HepG2 (cell line): ENCODE data around the gene STARD5. TPM values are rescaled to one million over a fixed set of nuclear protein-coding genes. Genes with fewer than 3 reads are reported as not detected.

ENCODE experiments used
- ATAC-seq: fragments of 200-7000 bp; cut with Tn5 transposase; 3 replicates; pipeline ENCODE4 v1.9.1; 2020; ENCODE audit warnings: mild to moderate bottlenecking, moderate library complexity
- BruUV-seq: library from RNA; stranded (reverse); fragments of 400-500 nt; replicated peaks from 2 replicates; lab custom pipeline; 2021; lab: Mats Ljungman, UMichigan
- CTCF ChIA-PET: fragments of 300-600 bp; formaldehyde crosslinking; extraction: SDS; loops from one replicate; lab custom pipeline; 2021; ENCODE audit warnings: low total read pairs, inconsistent platforms, low intra/inter-chr PET ratio; lab: Yijun Ruan, JAX
- POLR2A ChIA-PET: fragments of 350-600 bp; sonication (Branson Sonifier 250); formaldehyde crosslinking; loops from one replicate; lab custom pipeline; 2020; ENCODE audit warnings: antibody characterized with exemption, inconsistent platforms; lab: Yijun Ruan, JAX
- DNase-seq: peaks from one replicate; pipeline ENCODE4 v3.0.0-alpha.2; 2015; ENCODE audit warnings: low spot score
- FAIRE-seq: peaks from 3 replicates; lab custom pipeline; 2011; peaks lifted over from hg19 to GRCh38; lab: Jason Lieb, UNC
- H2AFZ ChIP-seq: one replicate; pipeline ENCODE4 v1.6.1; 2011; ENCODE audit warnings: low read length, inconsistent platforms
- H3K27ac ChIP-seq: fragments of 300-600 bp; 3 replicates; pipeline ENCODE4 v1.8.0; 2011; ENCODE audit warnings: mixed run types, mild to moderate bottlenecking, mixed read lengths, low read length, inconsistent platforms; ENCODE audit not compliant: insufficient read depth; ENCODE audit errors: extremely low read length
- H3K27me3 ChIP-seq, 2 experiments: fragments of 200-600 bp in 1 of 2; 2 replicates in 1 of 2; 3 replicates in 1 of 2; pipeline versions ENCODE4 v1.6.0 to v1.8.0; 2011; ENCODE audit warnings: low read length in 2 of 2, mild to moderate bottlenecking in 2 of 2, moderate library complexity in 2 of 2, inconsistent platforms in 1 of 2; ENCODE audit not compliant: insufficient read depth in 2 of 2, control insufficient read depth in 1 of 2
- H3K36me3 ChIP-seq, 2 experiments: fragments of 200-600 bp in 1 of 2; replicated peaks in 1 of 2; 2 replicates in 1 of 2; 3 replicates in 1 of 2; pipeline versions ENCODE4 v1.5.1 to v1.8.0; 2011; ENCODE audit warnings: low read length in 2 of 2, inconsistent platforms in 1 of 2; ENCODE audit not compliant: insufficient read depth in 2 of 2, control insufficient read depth in 1 of 2
- H3K4me1 ChIP-seq: 2 replicates; pipeline ENCODE4 v1.5.1; 2012; ENCODE audit warnings: low read length, inconsistent platforms; ENCODE audit not compliant: insufficient read depth
- H3K4me2 ChIP-seq: 2 replicates; pipeline ENCODE4 v1.6.0; 2011; ENCODE audit warnings: low read depth, low read length, inconsistent platforms
- H3K4me3 ChIP-seq, 3 experiments: fragments of 200-600 bp in 1 of 3; sonication (generic), shearing (Covaris generic) in 1 of 3; replicated peaks in 1 of 3; 2 replicates each; pipeline ENCODE4 v1.5.1; 2011 to 2016; ENCODE audit warnings: low read length in 3 of 3, inconsistent platforms in 2 of 3, low read depth in 2 of 3, mild to moderate bottlenecking in 2 of 3, control low read depth in 1 of 3, mixed read lengths in 1 of 3; ENCODE audit not compliant: insufficient read depth in 1 of 3
- H3K79me2 ChIP-seq: one replicate; pipeline ENCODE4 v1.6.1; 2011; ENCODE audit warnings: low read length, inconsistent platforms; ENCODE audit not compliant: insufficient read depth
- H3K9ac ChIP-seq: 2 replicates; pipeline ENCODE4 v1.6.0; 2011; ENCODE audit warnings: mild to moderate bottlenecking, low read depth, low read length, inconsistent platforms; ENCODE audit not compliant: insufficient read depth
- H3K9me3 ChIP-seq: 2 replicates; pipeline ENCODE4 v1.5.1; 2012; ENCODE audit warnings: mild to moderate bottlenecking, low read length
- H4K20me1 ChIP-seq: 2 replicates; pipeline ENCODE4 v1.6.0; 2011; ENCODE audit warnings: inconsistent platforms, mild to moderate bottlenecking, low read length, moderate library complexity; ENCODE audit not compliant: insufficient read depth
- FOXK2 ChIP-seq: fragments of 450-650 bp; IDR thresholded peaks from 2 replicates; pipeline ENCODE4 v1.6.1; 2016
- SETDB1 ChIP-seq: sonication (generic); formaldehyde crosslinking; IDR thresholded peaks from 2 replicates; pipeline ENCODE4 v1.5.1; 2020; ENCODE audit warnings: missing genetic modification reagents, mild to moderate bottlenecking, borderline replicate concordance
- SYNCRIP ChIP-seq: fragments of 200-400 bp; formaldehyde crosslinking; IDR thresholded peaks from 2 replicates; pipeline ENCODE4 v1.6.1; 2018; ENCODE audit warnings: mild to moderate bottlenecking, low read depth, low read length; ENCODE audit not compliant: insufficient read depth
- ZBTB26 ChIP-seq: IDR thresholded peaks from 2 replicates; pipeline ENCODE4 v1.6.1; 2016; ENCODE audit warnings: missing compliant biosample characterization, missing genetic modification reagents, borderline replicate concordance
- ZNF44 ChIP-seq: sonication (generic); formaldehyde crosslinking; IDR thresholded peaks from 2 replicates; pipeline ENCODE4 v1.5.1; 2020; ENCODE audit warnings: mild to moderate bottlenecking, missing genetic modification reagents
- ZSCAN25 ChIP-seq: sonication (generic); formaldehyde crosslinking; IDR thresholded peaks from 2 replicates; pipeline ENCODE4 v1.8.0; 2022; ENCODE audit warnings: mild to moderate bottlenecking, missing genetic modification reagents
- WGBS: methylation state at CpG from one replicate; pipeline ENCODE4 v1.1.6; 2017; ENCODE audit warnings: low lambda C conversion rate; 5-methylcytosine and 5-hydroxymethylcytosine counted together
- in situ Hi-C: cut with HindIII; loops from 2 replicates; pipeline ENCODE4 v1.10.0; 2017; ENCODE audit warnings: low pct_unique_long_range_greater_than_20kb; ENCODE audit not compliant: extremely low pct_ligation_motif_present
- intact Hi-C: fragments of 100-400 bp; cut with micrococcal nuclease; formaldehyde crosslinking; loops from one replicate; pipeline ENCODE4 v1.10.0; 2022; ENCODE audit not compliant: unreplicated experiment
- polyA plus RNA-seq, 8 experiments: library from polyadenylated mRNA; depleted of rRNA in 3 of 8; stranded (reverse) in 7 of 8; unstranded in 1 of 8; fragments of >200 nt; fragmentation: Illumina TruSeq in 4 of 8; extraction: Trizol in 4 of 8; gene quantifications; 2 replicates each; pipeline versions ENCODE4 v1.2.1 to v1.2.3, GENCODE V29; 2011 to 2016; ENCODE audit warnings: low read depth in 4 of 8, missing spikeins in 1 of 8, mixed read lengths in 1 of 8; ENCODE audit not compliant: insufficient read depth in 1 of 8
- total RNA-seq, 5 experiments: library from RNA; depleted of rRNA; stranded (reverse); fragments of >200 nt; fragmentation: Illumina TruSeq; extraction: Trizol; gene quantifications; 2 replicates each; pipeline ENCODE4 v1.2.3, GENCODE V29; 2016; ENCODE audit warnings: low read depth in 1 of 5
- TF ChIP-seq, protein P1 (sequence below): sonication (generic); formaldehyde crosslinking; IDR thresholded peaks from 2 replicates; pipeline ENCODE4 v1.4.0; 2020; ENCODE audit warnings: missing genetic modification reagents
- TF ChIP-seq, protein P2 (sequence below): sonication (generic); formaldehyde crosslinking; IDR thresholded peaks from 2 replicates; pipeline ENCODE4 v1.5.0; 2020; ENCODE audit warnings: mild to moderate bottlenecking, missing genetic modification reagents, borderline replicate concordance
- TF ChIP-seq, protein P3 (sequence below): sonication (generic); formaldehyde crosslinking; IDR thresholded peaks from 2 replicates; pipeline ENCODE4 v1.9.0; 2021; ENCODE audit warnings: missing genetic modification reagents, mild to moderate bottlenecking, borderline replicate concordance

The STARD5 gene
- total and polyA plus RNA-seq, 2 of the 13 experiments (the other 11 are each of a cell fraction or from before 2014, with no cell fraction given) = 3.1 to 3.5 TPM

GRCh38 chr15:81288616-81289015, 35.3 kb downstream of the STARD5 start:
- Histone ChIP-seq H4K20me1 (no peaks in the 10 kb centered on the region; the same call in 1 of the 2 replicates), H3K9me3 (no peaks in the 10 kb centered on the region), H3K4me1 (no peaks in the 10 kb centered on the region), H3K79me2 (no peaks in the 10 kb centered on the region), H3K27me3 (peaks cover 1 to 14% of the 10 kb centered on the region in 2 experiments; a peak in 2 of 5 replicates), H3K27ac (no peak overlapping the region), H2AFZ (no peak overlapping the region), H3K36me3 (no peaks in the 10 kb centered on the region), H3K4me2 (no peak overlapping the region), H3K9ac (no peak overlapping the region), H3K4me3 (no peak overlapping the region)
- no peak for ATAC-seq
- BruUV-seq = no TSS peak
- no peak for FAIRE-seq
- in situ Hi-C loops (no loop called here), intact Hi-C loops (no loop called here)
- ChIA-PET CTCF (no interaction called here), POLR2A (no interaction called here)
- TF ChIP-seq SYNCRIP (no peak), ZSCAN25 (no peak), ZNF44 (CRISPR knock-in tag) (no peak), SETDB1 (no peak), FOXK2 (no peak), ZBTB26 (CRISPR knock-in tag) (no peak)
- TF ChIP-seq, protein P1, sequence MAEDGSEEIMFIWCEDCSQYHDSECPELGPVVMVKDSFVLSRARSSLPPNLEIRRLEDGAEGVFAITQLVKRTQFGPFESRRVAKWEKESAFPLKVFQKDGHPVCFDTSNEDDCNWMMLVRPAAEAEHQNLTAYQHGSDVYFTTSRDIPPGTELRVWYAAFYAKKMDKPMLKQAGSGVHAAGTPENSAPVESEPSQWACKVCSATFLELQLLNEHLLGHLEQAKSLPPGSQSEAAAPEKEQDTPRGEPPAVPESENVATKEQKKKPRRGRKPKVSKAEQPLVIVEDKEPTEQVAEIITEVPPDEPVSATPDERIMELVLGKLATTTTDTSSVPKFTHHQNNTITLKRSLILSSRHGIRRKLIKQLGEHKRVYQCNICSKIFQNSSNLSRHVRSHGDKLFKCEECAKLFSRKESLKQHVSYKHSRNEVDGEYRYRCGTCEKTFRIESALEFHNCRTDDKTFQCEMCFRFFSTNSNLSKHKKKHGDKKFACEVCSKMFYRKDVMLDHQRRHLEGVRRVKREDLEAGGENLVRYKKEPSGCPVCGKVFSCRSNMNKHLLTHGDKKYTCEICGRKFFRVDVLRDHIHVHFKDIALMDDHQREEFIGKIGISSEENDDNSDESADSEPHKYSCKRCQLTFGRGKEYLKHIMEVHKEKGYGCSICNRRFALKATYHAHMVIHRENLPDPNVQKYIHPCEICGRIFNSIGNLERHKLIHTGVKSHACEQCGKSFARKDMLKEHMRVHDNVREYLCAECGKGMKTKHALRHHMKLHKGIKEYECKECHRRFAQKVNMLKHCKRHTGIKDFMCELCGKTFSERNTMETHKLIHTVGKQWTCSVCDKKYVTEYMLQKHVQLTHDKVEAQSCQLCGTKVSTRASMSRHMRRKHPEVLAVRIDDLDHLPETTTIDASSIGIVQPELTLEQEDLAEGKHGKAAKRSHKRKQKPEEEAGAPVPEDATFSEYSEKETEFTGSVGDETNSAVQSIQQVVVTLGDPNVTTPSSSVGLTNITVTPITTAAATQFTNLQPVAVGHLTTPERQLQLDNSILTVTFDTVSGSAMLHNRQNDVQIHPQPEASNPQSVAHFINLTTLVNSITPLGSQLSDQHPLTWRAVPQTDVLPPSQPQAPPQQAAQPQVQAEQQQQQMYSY (CRISPR knock-in tag) = no peak
- TF ChIP-seq, protein P2, sequence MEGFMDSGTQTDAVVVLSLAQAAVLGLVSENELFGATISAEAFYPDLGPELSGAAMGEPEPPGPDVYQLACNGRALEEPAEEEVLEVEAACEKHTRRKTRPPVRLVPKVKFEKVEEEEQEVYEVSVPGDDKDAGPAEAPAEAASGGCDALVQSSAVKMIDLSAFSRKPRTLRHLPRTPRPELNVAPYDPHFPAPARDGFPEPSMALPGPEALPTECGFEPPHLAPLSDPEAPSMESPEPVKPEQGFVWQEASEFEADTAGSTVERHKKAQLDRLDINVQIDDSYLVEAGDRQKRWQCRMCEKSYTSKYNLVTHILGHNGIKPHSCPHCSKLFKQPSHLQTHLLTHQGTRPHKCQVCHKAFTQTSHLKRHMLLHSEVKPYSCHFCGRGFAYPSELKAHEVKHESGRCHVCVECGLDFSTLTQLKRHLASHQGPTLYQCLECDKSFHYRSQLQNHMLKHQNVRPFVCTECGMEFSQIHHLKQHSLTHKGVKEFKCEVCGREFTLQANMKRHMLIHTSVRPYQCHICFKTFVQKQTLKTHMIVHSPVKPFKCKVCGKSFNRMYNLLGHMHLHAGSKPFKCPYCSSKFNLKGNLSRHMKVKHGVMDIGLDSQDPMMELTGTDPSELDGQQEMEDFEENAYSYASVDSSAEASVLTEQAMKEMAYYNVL (CRISPR knock-in tag) = no peak
- TF ChIP-seq, protein P3, sequence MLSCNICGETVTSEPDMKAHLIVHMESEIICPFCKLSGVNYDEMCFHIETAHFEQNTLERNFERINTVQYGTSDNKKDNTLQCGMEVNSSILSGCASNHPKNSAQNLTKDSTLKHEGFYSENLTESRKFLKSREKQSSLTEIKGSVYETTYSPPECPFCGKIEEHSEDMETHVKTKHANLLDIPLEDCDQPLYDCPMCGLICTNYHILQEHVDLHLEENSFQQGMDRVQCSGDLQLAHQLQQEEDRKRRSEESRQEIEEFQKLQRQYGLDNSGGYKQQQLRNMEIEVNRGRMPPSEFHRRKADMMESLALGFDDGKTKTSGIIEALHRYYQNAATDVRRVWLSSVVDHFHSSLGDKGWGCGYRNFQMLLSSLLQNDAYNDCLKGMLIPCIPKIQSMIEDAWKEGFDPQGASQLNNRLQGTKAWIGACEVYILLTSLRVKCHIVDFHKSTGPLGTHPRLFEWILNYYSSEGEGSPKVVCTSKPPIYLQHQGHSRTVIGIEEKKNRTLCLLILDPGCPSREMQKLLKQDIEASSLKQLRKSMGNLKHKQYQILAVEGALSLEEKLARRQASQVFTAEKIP = no peak
- WGBS = 47% methylated on average over 8 of the region's 8 CpGs
- DNase-seq = no peak
